ENCODE results near the gene CCDC183. TPM values are rescaled to one million over a fixed set of nuclear protein-coding genes. Genes with fewer than 3 reads are reported as not detected.
"Not testable (repeated sequence)": the region's sequence is repeated elsewhere in the genome, so short reads cannot be mapped to it uniquely, and the experiment has no call there.

The CCDC183 gene
- total RNA-seq, result 0.75 TPM

GRCh38 chr9:136796238-136796774, at the start of gene CCDC183:
TSS of gene CCDC183 (plus strand) at chr9:136796338. CDS start at chr9:136796398, 60 bp downstream.
- ATAC-seq, result no peak
- DNase-seq (ENCODE audit: low spot score), result no peak

GRCh38 chr9:136746621-136747020, 49.5 kb upstream of the CCDC183 start:
- ATAC-seq (no peak), DNase-seq (ENCODE audit: low spot score) (no peak)

- DNase-seq (ENCODE audit: low spot score) (no peak), ATAC-seq (no peak)
These were observed 48.7 kb upstream of the CCDC183 start for GRCh38 chr9:136747161-136748060.

GRCh38 chr9:136748201-136748600, 47.9 kb upstream of the CCDC183 start, which contains the start of gene LCN6:
TSS of gene LCN6 (minus strand) at chr9:136748525. CDS start at chr9:136748483, 42 bp downstream.
- DNase-seq (ENCODE audit: low spot score) (no peak), ATAC-seq (no peak)

- ATAC-seq, result no peak
- no peak for DNase-seq (ENCODE audit: low spot score)
These were observed 47.2 kb upstream of the CCDC183 start for GRCh38 chr9:136748666-136749611.

GRCh38 chr9:136750526-136750925, 45.6 kb upstream of the CCDC183 start:
- no peak for DNase-seq (ENCODE audit: low spot score)
- ATAC-seq, result no peak

- no peak for ATAC-seq
- DNase-seq (ENCODE audit: low spot score), result no peak
These were observed 44.9 kb upstream of the CCDC183 start for GRCh38 chr9:136751244-136751643.

- no peak for DNase-seq (ENCODE audit: low spot score)
- no peak for ATAC-seq
These were observed 44.3 kb upstream of the CCDC183 start for GRCh38 chr9:136751814-136752213.

GRCh38 chr9:136753371-136754058, 42.6 kb upstream of the CCDC183 start:
- DNase-seq (ENCODE audit: low spot score), result no peak
- no peak for ATAC-seq

- no peak for ATAC-seq
- DNase-seq (ENCODE audit: low spot score), result no peak
These were observed 42.0 kb upstream of the CCDC183 start for GRCh38 chr9:136754059-136754572.

GRCh38 chr9:136754626-136755301, 41.4 kb upstream of the CCDC183 start:
- DNase-seq (ENCODE audit: low spot score) (no peak), ATAC-seq (no peak)

- DNase-seq (ENCODE audit: low spot score); ATAC-seq: not testable (repeated sequence)
These were observed 40.6 kb upstream of the CCDC183 start for GRCh38 chr9:136755302-136756133.

GRCh38 chr9:136756134-136756438, 40.1 kb upstream of the CCDC183 start:
- ATAC-seq, result no peak
- no peak for DNase-seq (ENCODE audit: low spot score)

GRCh38 chr9:136756836-136757235, 39.3 kb upstream of the CCDC183 start:
- DNase-seq (ENCODE audit: low spot score) (no peak), ATAC-seq (no peak)

- DNase-seq (ENCODE audit: low spot score), result no peak
These were observed 38.8 kb upstream of the CCDC183 start for GRCh38 chr9:136757328-136757727.

GRCh38 chr9:136757751-136758140, 38.4 kb upstream of the CCDC183 start:
- DNase-seq (ENCODE audit: low spot score), result no peak
- ATAC-seq, result no peak

More at GRCh38 chr9:136757328-136757727, 38.8 kb upstream of the CCDC183 start:
- ATAC-seq, result no peak

- DNase-seq (ENCODE audit: low spot score), result no peak
- no peak for ATAC-seq
These were observed 37.1 kb upstream of the CCDC183 start for GRCh38 chr9:136759001-136759400.

GRCh38 chr9:136759436-136760325, 36.5 kb upstream of the CCDC183 start:
- no peak for DNase-seq (ENCODE audit: low spot score)
- no peak for ATAC-seq
